Nephron progenitor cell (in vitro differentiated cells): ENCODE results near the gene GPC3.
A peak's percentile ranks its signal among the peaks of the same experiment; 100 is the strongest.

Source experiments
- DNase-seq: peaks from one replicate; pipeline ENCODE4 v3.0.0; 2021
- H3K27ac Mint-ChIP-seq: 2 replicates; pipeline ENCODE4 v1.8.0; 2021; ENCODE audit warnings: mild to moderate bottlenecking, moderate library complexity, mixed read lengths
- H3K27me3 Mint-ChIP-seq: 2 replicates; pipeline ENCODE4 v1.8.0; 2021; ENCODE audit warnings: mild to moderate bottlenecking, low read depth, mixed read lengths; ENCODE audit not compliant: poor library complexity
- H3K36me3 Mint-ChIP-seq: 2 replicates; pipeline ENCODE4 v1.8.0; 2021; ENCODE audit warnings: low read depth, mixed read lengths
- H3K4me1 Mint-ChIP-seq: 2 replicates; pipeline ENCODE4 v1.8.0; 2021; ENCODE audit warnings: mixed read lengths
- H3K4me3 Mint-ChIP-seq: 2 replicates; pipeline ENCODE4 v1.8.0; 2021; ENCODE audit warnings: mild to moderate bottlenecking, moderate library complexity, mixed read lengths
- H3K9me3 Mint-ChIP-seq: 2 replicates; pipeline ENCODE4 v1.8.0; 2021; ENCODE audit warnings: mild to moderate bottlenecking, moderate library complexity, mixed read lengths
- CTCF ChIP-seq: fragments of 200-600 bp; sonication (generic); IDR thresholded peaks from 2 replicates; pipeline ENCODE4 v1.5.0; 2021; ENCODE audit warnings: antibody characterized with exemption

The GPC3 gene

GRCh38 chrX:133815496-133815895 is 169.9 kb downstream of the GPC3 start:
- H3K27me3 Mint-ChIP-seq, result no peaks in the 10 kb centered on the region
- no peaks in the 10 kb centered on the region for H3K36me3 Mint-ChIP-seq
- TF ChIP-seq CTCF, result no peak

GRCh38 chrX:133813971-133814370 is 171.4 kb downstream of the GPC3 start:
- Mint-ChIP-seq H3K36me3 (peaks cover 1% of the 10 kb centered on the region), H3K4me1 (peaks cover 40% of the 10 kb centered on the region), H3K27ac (peak overlapping the region; percentile 16), H3K9me3 (no peaks in the 10 kb centered on the region), H3K27me3 (no peaks in the 10 kb centered on the region), H3K4me3 (no peak overlapping the region)
- TF ChIP-seq CTCF, result no peak
- DNase-seq, result no peak

More at GRCh38 chrX:133815496-133815895, 169.9 kb downstream of the GPC3 start:
- H3K4me1 Mint-ChIP-seq, result peaks cover 34% of the 10 kb centered on the region
- DNase-seq, result no peak
- H3K9me3 Mint-ChIP-seq, result no peaks in the 10 kb centered on the region
- H3K27ac Mint-ChIP-seq, result no peak overlapping the region
- no peak overlapping the region for H3K4me3 Mint-ChIP-seq

GRCh38 chrX:133812402-133812801 is 173.0 kb downstream of the GPC3 start:
- no peaks in the 10 kb centered on the region for H3K27me3 Mint-ChIP-seq
- H3K9me3 Mint-ChIP-seq, result no peaks in the 10 kb centered on the region
- no peak for DNase-seq
- H3K4me3 Mint-ChIP-seq, result no peak overlapping the region
- peaks cover 40% of the 10 kb centered on the region for H3K4me1 Mint-ChIP-seq
- H3K27ac Mint-ChIP-seq, result peak overlapping the region; percentile 92
- no peak for TF ChIP-seq CTCF
- H3K36me3 Mint-ChIP-seq, result peaks cover 17% of the 10 kb centered on the region

- H3K27ac Mint-ChIP-seq, result peak overlapping the region; percentile 98
- H3K9me3 Mint-ChIP-seq, result peaks cover 11% of the 10 kb centered on the region
- peaks cover 40% of the 10 kb centered on the region for H3K4me1 Mint-ChIP-seq
- no peak overlapping the region for H3K4me3 Mint-ChIP-seq
- TF ChIP-seq CTCF, result no peak
- no peaks in the 10 kb centered on the region for H3K27me3 Mint-ChIP-seq
- DNase-seq, result no peak
- peaks cover 31% of the 10 kb centered on the region for H3K36me3 Mint-ChIP-seq
Observed at GRCh38 chrX:133810925-133811324, 174.5 kb downstream of the GPC3 start.

GRCh38 chrX:133804072-133804471 is 181.3 kb downstream of the GPC3 start:
- Mint-ChIP-seq H3K27me3 (no peaks in the 10 kb centered on the region), H3K4me3 (no peak overlapping the region), H3K9me3 (peaks cover 13% of the 10 kb centered on the region), H3K27ac (peak overlapping the region; percentile 36), H3K4me1 (peaks cover 29% of the 10 kb centered on the region), H3K36me3 (peaks cover 57% of the 10 kb centered on the region)
- TF ChIP-seq CTCF, result no peak
- DNase-seq, result no peak

- Mint-ChIP-seq H3K9me3 (no peaks in the 10 kb centered on the region), H3K27me3 (peaks cover 4% of the 10 kb centered on the region), H3K4me3 (no peak overlapping the region), H3K4me1 (peaks cover 59% of the 10 kb centered on the region), H3K36me3 (peaks cover 27% of the 10 kb centered on the region), H3K27ac (peak overlapping the region; percentile 20)
- no peak for TF ChIP-seq CTCF
- no peak for DNase-seq
Observed at GRCh38 chrX:133796282-133796681, 189.1 kb downstream of the GPC3 start.
